HG02970 (cell line): Measurements from ENCODE around the gene ODAD3.
"Not testable (repeated sequence)": the region's sequence is repeated elsewhere in the genome, so short reads cannot be mapped to it uniquely, and the experiment has no call there.

Experiments
- ATAC-seq: cut with Tn5 transposase; IDR thresholded peaks from one replicate; pipeline ENCODE4 v1.9.1; 2021; ENCODE audit warnings: mild to moderate bottlenecking, moderate library complexity, moderate number of reproducible peaks; ENCODE audit not compliant: unreplicated experiment, low FRiP score

ODAD3 gene

GRCh38 chr19:11408591-11408990 is 26.3 kb downstream of the ODAD3 start:
- ATAC-seq: no peak

GRCh38 chr19:11406703-11407236 is 28.2 kb downstream of the ODAD3 start:
- ATAC-seq: not testable (repeated sequence)

GRCh38 chr19:11405846-11406643 is 28.9 kb downstream of the ODAD3 start:
- no peak for ATAC-seq

DNA sequence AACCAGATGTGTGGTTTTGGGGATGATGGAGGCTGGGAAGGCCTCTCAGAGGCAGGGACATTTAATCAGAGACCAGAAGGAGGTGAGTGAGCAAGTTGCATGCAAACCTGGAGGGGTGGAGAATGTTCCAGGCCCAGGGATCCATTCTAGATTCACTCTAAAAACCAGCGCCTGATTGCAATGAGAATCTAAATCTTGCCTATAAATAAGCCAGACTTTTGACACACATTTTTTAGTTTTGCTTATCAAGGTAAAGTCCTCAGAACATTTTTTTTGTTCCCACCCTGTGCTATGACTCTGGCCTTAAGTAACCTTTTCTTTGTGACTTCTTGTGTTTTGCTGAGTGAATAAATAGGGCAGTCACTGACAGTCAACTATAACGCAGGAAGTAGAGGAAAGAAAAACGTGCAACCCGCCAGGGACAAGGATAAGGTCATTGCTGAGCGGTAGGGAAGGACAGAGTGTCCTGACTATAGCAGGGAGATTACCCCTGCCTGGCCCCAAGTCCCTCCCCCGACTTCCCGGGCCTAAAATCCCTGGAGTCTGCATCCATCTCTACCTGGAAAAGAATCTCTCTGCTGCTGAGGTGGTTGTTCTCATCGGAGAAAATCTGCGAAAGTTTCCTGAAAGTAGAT is 30.2 kb downstream of the ODAD3 start:
- no peak for ATAC-seq

- ATAC-seq: no peak
Measured at GRCh38 chr19:11401808-11402543, 32.9 kb downstream of the ODAD3 start.

- ATAC-seq: no peak
Measured at GRCh38 chr19:11400798-11401197, 34.1 kb downstream of the ODAD3 start.

- no peak for ATAC-seq
Measured at GRCh38 chr19:11399667-11400066, 35.3 kb downstream of the ODAD3 start.

- ATAC-seq: no peak
Measured at GRCh38 chr19:11397089-11397610, 37.8 kb downstream of the ODAD3 start.

- ATAC-seq: no peak
Measured at GRCh38 chr19:11390933-11391680, 43.8 kb downstream of the ODAD3 start.

DNA sequence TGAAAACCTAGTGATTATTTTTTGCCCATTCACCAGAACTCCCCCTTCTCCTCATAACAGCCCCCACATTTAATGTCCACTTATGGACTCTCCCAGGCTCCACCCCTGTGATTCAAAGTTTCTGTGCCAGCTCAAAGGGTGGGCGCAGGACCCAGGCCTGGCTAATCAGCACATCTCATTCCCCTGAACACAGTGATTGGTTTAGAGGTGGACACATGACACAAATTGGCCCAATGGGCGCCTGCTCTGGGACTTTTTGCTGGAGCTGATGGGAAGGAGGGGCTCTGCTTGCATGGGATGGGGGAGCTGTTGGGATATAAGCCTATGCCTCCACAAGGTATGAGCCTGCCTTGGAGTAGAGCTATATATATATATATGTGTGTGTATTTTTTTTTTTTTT is 44.6 kb downstream of the ODAD3 start:
- no peak for ATAC-seq

DNA sequence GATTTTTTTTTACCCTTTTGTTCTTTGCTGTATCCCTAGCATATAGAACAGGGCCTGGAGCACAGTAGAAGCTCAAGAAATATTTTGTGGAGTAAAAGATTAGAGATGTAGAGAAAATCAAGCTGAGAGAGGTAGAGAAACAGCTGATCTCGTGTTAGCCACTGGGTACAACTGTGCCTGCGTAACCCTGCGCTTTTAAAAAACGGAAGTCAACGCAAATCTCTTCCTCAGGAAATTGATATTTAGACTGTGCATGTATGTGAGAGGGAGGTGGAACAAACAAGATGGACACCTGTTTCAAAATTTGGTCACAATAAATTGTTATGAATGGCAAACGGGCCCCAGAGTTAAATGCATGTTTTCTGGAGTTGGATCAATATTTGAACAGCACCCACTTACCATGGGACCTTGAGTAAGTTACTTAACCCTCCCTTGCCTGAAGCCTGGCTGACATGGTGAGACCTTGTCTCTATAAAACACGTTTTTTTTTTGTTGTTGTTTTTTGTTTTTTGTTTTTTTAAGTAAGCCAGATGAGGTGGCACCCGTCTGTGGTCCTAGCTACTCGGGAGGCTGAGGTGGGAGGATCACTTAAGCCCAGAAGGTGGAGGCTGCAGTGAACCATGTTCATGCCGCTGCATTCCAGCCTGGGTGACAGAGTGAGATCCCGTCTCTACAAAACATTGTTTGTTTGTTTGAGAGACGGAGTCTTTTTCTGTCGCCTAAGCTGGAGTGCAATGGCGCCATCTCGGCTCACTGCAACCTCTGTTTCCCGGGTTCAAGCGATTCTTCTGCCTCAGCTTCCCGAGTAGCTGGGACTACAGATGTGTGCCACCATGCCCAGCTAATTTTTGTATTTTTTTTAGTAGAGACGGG is 47.5 kb downstream of the ODAD3 start:
- no peak for ATAC-seq

DNA sequence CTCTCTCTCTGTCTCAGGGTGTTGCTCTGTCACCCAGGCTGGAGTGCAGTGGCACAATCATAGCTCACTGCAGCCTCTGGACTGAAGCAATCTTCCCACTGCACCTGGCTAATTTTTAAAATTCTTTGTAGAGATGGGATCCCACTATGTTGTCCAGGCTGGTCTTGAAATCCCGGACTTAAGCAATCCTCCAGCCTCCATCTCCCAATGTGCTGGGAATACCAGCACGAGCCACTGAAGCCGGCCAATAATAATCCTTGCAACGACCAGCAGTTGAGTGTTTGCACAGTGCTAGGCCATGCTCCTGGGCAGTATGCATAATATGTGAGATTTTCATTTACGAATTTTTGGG is 50.2 kb downstream of the ODAD3 start:
- no peak for ATAC-seq

DNA sequence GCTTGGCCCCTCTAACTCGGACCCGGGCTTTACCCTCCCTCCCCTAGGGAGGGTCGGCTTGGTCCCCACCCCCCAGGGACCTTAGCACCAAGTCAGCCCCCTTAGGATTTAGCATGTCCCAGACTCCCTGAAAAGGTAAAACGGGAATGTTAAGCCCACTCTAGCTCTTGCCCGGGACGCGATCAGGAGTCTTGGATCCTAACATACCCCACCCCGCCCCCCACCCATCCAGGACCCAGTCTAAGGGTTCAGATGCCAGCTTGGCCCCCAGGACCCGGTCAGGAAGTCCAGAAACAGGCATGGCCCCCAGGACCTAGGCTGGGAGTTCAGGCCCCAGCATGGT is 51.2 kb downstream of the ODAD3 start:
- ATAC-seq: no peak

DNA sequence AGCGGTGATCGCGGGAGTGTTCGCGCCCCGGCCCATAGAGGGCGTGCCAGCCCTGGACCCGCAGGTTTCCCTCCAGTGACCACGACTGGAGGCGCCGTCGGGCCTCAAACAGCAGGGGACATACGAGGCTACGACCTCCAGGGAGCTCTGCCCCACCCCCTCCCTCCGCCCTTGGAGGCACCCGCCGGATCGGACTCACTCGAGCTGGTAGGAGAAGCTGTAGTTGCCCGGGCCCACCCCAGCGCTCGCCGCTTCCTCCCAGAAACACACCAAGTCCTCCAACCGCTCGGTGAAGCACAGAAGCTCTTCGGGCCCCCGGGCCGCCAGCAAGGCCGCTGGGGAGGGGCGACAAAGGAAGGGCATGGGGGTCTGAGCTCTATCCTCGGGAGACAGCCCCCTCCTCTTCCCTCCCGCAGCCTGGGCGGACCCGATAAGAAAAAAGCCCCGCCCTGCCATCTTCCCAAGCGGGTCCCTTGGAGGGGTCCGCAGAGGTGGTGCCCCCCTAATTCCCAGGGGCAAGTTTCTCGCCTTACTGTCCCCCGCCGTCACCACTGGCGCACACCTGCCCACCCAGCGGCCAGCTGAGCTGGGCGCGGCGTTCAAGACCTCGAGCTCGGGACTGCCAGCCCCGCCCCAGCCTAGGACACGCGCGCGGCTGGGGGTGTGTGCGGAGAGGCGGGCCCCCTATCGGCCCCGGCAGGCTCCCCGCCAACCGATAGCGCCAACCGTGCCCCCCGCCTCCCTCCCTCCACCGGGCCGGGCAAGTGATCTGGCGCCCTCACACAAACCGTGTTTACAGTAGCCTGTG is 51.8 kb downstream of the ODAD3 start:
- ATAC-seq: no peak

DNA sequence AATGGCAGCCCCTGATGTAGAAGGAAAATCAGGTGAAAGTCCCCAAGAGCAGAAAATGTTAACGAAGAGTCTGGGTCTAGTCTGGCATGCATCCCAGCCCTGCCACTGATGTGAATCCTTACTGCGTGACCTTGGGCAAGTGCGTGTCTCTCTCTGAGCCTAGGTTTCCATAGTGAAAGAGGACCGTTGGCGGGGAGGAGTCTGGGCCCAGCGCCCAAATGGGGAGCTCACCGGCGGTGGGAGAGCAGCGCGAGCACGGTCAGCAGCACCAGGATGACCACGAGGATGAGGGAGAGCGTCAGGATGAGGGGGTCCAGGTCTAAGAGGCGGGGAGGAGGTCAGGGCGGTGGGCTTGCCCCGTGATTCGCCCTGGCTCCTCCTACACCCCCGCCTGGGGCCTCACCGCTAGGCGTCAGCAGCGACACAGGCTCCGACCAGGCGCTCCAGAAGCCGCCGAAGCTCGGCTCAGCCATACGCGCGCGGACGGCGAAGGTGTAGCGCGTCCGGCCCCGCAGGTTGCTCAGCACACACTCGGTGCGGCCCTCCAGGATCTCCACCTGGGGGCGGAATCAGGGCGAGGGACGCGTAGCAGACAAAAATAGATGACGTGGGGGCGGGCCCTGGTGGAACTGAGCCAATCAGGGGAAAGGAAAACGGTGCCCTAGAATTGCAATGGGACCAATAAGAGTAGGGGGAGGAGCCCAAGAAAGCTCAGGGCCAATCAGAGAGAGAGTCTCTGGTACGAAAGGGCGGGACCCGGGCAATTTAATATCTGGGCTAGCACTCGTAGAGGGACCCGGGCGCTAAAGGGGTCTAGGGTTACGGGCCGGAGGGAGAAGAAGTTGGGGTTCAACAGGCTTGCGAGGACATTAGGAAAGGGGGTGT is 54.0 kb downstream of the ODAD3 start:
- ATAC-seq: peak; percentile 75

DNA sequence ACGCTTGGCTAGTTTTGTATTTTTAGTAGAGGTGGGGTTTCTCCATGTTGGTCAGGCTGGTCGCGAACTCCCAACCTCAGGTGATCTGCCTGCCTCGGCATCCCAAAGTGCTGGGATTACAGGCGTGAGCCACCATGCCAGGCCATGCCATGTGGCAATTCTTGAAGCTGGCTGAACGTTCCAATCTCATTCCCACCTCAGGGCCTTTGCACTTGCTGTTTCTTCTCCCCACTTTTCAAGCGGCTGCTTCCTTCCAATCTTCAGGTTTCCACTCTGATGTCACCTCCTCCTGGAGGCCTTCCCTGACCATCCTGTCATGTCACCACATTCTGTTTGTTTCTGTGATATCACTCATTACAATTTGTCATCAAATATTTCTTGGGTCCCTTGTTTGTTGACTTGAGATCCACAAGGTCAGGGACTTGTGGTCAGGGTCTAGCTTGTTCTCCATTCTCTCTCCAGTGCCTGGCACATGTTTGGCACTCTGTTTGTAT is 55.0 kb downstream of the ODAD3 start:
- ATAC-seq: no peak

GRCh38 chr19:11379269-11379845 is 55.6 kb downstream of the ODAD3 start:
- ATAC-seq: not testable (repeated sequence)
